GM10248 (cell line): ENCODE data around the gene APMAP.
A peak's percentile ranks its signal among the peaks of the same experiment; 100 is the strongest.

Experiments
- CTCF ChIA-PET: fragments of 300-600 bp; sonication (Branson Sonifier 250); formaldehyde crosslinking; extraction: SDS; loops from one replicate; lab custom pipeline; 2021; ENCODE audit warnings: antibody characterized with exemption; lab: Yijun Ruan, JAX
- POLR2A ChIA-PET: fragments of 350-650 bp; sonication (Branson Sonifier 250); formaldehyde crosslinking; extraction: SDS; loops from one replicate; lab custom pipeline; 2020; ENCODE audit warnings: antibody characterized with exemption; lab: Yijun Ruan, JAX
- DNase-seq: peaks from one replicate; pipeline ENCODE4 v3.0.0; 2012; ENCODE audit errors: extremely low spot score
- CTCF ChIP-seq: IDR thresholded peaks from 2 replicates; pipeline ENCODE4 v1.5.1; 2012; ENCODE audit warnings: mild to moderate bottlenecking, low read depth; ENCODE audit errors: extremely low read depth, missing control alignments, control extremely low read depth

The APMAP gene

GRCh38 chr20:24996449-24997377, 4.2 kb upstream of the APMAP start:
- DNase-seq, result no peak
- CTCF ChIA-PET, result interaction anchor here (0.7 to 9.4 kb wide), 13 partner anchors 8 to 402 kb away, joined by 3 to 201 read pairs (median 4); partner anchors contain the start of gene ACSS1
- POLR2A ChIA-PET, result no interaction called here
- TF ChIP-seq CTCF, result no peak

GRCh38 chr20:24995741-24996448, 3.3 kb upstream of the APMAP start:
- CTCF ChIA-PET, result interaction anchor here (0.9 to 9.4 kb wide), 16 partner anchors 9 to 412 kb away, joined by 3 to 201 read pairs (median 4); partner anchors contain the start of genes ACSS1 and GINS1

GRCh38 chr20:24994470-24995368, 2.2 kb upstream of the APMAP start:
- POLR2A ChIA-PET, result interaction anchor here (0.7 kb wide), 1 partner anchor 58 kb away, joined by 6 read pairs; no protein-coding TSS in a partner anchor
- TF ChIP-seq CTCF, result peak; percentile 88
- DNase-seq, result peak; percentile 78
- CTCF ChIA-PET, result interaction anchor here (0.7 to 9.4 kb wide), 29 partner anchors 10 to 413 kb away, joined by 3 to 201 read pairs (median 5); partner anchors contain the start of genes ACSS1, ENTPD6 and GINS1

More at GRCh38 chr20:24995741-24996448, 3.3 kb upstream of the APMAP start:
- POLR2A ChIA-PET, result no interaction called here
- TF ChIP-seq CTCF, result no peak
- no peak for DNase-seq

- DNase-seq, result no peak
- POLR2A ChIA-PET, result interaction anchor here (0.6 to 1.0 kb wide), 2 partner anchors 67 to 174 kb away, joined by 3 to 4 read pairs; no protein-coding TSS in a partner anchor
- CTCF ChIA-PET, result interaction anchor here (0.7 to 9.4 kb wide), 20 partner anchors 10 to 413 kb away, joined by 3 to 201 read pairs (median 5); partner anchors contain the start of genes ACSS1, ENTPD6 and GINS1
- TF ChIP-seq CTCF, result no peak
Observed at GRCh38 chr20:24994186-24994465, 1.6 kb upstream of the APMAP start.

GRCh38 chr20:24993337-24994185, 1.0 kb upstream of the APMAP start:
- ChIA-PET CTCF (interaction anchor here (0.9 to 9.4 kb wide), 18 partner anchors 10 to 413 kb away, joined by 3 to 201 read pairs (median 5); partner anchors contain the start of genes ACSS1 and GINS1), POLR2A (interaction anchor here (0.6 to 1.0 kb wide), 2 partner anchors 67 to 175 kb away, joined by 3 to 4 read pairs; no protein-coding TSS in a partner anchor)
- TF ChIP-seq CTCF, result no peak
- DNase-seq, result no peak
